Loucy (cell line): ENCODE results near the gene ADARB2.

Experiments used
- CTCF ChIP-seq: fragments of 200-600 bp; sonication (generic); conservative IDR thresholded peaks from 2 replicates; pipeline ENCODE4 v1.5.1; 2014; ENCODE audit warnings: mild to moderate bottlenecking, antibody characterized with exemption, low read length
- EZH2phosphoT487 ChIP-seq: fragments of 200-600 bp; IDR thresholded peaks from 2 replicates; pipeline ENCODE4 v1.6.1; 2018; ENCODE audit warnings: antibody characterized with exemption, mild to moderate bottlenecking, moderate library complexity, borderline replicate concordance

- TF ChIP-seq CTCF (no peak), EZH2phosphoT487 (no peak)
Observed at GRCh38 chr10:1677307-1677939, 59.9 kb downstream of the ADARB2 start.
